GM15510 (cell line): ENCODE results near the gene TBC1D5.

Experiments used
- POLR2A ChIP-seq: IDR thresholded peaks from 3 replicates; pipeline ENCODE4 v1.6.1; 2011; ENCODE audit warnings: borderline replicate concordance; ENCODE audit not compliant: insufficient read length; ENCODE audit errors: extremely low read depth

TBC1D5 gene

GRCh38 chr3:17747890-17748247 is 5.4 kb upstream of the TBC1D5 start:
- no peak for TF ChIP-seq POLR2A

- no peak for TF ChIP-seq POLR2A
Observed at GRCh38 chr3:17747174-17747889, 4.9 kb upstream of the TBC1D5 start.

DNA sequence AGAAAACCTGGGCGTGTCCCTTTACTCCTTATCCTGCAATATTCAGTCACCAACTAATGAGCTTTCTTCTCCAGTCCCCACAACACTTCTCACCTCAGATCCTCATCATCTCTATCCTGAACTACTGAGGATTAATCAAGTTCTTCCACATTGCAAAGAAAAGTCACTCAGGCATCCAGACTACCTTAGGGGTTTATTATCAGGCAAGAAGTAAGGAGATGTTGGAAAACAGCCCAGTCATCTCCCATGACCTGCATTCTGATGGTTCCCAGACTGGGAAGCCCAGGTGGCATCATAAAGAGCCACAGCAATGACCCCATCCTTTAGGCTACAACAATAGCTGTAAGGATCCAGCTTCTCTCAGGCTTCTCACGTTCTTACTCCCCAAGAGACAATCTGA is 3.5 kb upstream of the TBC1D5 start:
- TF ChIP-seq POLR2A: no peak

DNA sequence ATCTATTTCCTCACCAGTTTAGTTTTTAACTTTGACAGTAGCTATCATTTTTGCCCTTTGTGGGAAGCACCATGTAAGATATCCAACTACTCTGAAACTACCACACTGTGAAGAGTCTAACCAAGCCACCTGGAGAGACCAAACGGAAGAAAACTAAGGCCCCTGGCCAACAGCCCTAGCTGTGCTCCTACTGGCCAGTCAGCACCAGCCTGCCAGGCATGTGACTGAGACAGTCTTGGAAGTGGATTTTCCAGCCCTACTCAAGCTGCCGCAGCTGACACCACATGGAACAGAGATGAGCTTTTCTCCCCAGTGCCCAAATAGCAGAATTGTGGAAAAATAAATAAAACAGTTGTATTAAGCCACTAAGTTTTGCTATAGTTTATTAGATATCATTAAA is 2.9 kb upstream of the TBC1D5 start:
- TF ChIP-seq POLR2A: no peak

DNA sequence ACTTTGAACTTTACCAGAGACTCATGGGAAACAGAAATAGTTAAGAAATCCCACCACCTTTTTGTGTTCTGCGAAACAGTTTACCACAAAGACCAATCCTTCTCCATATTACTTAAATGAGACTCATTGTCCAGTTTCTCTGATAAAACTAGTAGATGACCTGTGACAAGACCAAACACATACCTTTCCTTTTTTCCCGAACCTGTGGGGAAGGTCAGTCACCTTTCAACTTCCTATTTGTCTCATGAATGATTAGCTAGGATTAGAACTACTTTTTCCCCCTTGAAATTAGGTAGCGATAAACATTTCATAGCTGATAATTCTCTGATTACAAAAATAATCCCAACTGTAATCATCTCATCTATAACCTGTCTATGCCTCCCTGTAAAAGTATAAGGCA is 2.3 kb upstream of the TBC1D5 start:
- TF ChIP-seq POLR2A: no peak

- no peak for TF ChIP-seq POLR2A
Observed at GRCh38 chr3:17743658-17743995, 1.2 kb upstream of the TBC1D5 start.

- TF ChIP-seq POLR2A: peak; percentile 65
Observed at GRCh38 chr3:17742880-17743657, 638 bp upstream of the TBC1D5 start.

GRCh38 chr3:17741621-17742101 is 770 bp downstream of the TBC1D5 start:
- TF ChIP-seq POLR2A: no peak

GRCh38 chr3:17740721-17741141 is 1.7 kb downstream of the TBC1D5 start:
- no peak for TF ChIP-seq POLR2A

GRCh38 chr3:17738921-17739320 is 3.5 kb downstream of the TBC1D5 start:
- no peak for TF ChIP-seq POLR2A

- no peak for TF ChIP-seq POLR2A
Observed at GRCh38 chr3:17738219-17738618, 4.2 kb downstream of the TBC1D5 start.

GRCh38 chr3:17737591-17737990 is 4.8 kb downstream of the TBC1D5 start:
- TF ChIP-seq POLR2A: no peak

DNA sequence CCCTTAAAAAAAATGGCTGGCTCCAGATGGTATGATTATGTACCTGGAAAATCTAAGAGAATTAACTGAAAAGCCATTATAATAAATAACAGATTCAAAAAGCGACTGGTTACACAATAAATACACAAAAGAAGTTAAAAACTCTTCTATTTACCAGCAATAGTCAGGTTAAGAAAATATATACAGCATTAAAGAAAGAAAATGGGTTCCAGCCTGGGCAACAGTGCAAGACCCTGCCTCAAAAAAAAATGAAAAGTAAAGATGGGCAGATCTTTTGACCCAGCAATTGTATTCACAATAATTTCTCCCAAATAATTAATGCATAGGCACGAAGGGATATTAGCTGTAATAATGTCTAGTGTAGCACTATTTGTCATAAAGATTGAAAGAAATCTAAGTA is 8.7 kb downstream of the TBC1D5 start:
- TF ChIP-seq POLR2A: no peak

- no peak for TF ChIP-seq POLR2A
Observed at GRCh38 chr3:17733215-17733614, 9.2 kb downstream of the TBC1D5 start.

DNA sequence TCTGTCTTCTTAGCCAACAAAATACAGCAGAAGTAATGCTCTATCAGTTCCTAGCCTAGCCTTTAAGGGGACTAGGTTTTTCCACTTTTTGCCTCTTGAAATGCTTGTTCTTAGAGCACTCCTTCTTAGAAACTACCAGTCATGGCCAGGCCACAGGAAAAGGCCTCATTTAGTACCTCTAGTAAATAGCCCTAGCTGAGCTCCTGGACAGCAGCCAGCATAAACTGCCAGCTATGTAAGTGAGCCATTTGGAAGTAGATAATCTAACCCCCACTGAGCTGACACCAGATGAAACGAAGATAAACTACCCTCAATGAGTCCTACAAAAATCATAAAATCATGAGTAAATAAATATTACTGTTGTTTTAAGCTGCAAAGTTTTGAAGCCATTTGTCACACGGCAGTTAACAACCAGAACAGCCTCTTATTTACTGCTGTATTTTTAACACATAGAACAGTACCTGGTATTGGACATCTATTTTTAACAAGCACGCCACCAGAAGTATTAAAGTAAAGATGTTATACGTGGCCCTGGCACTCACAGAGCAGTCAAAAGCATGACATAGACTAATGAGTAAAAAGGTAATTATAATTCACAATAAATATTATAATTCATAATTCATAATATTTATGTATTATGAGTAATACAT is 12.0 kb downstream of the TBC1D5 start:
- no peak for TF ChIP-seq POLR2A
